HG02938 (cell line): Measurements from ENCODE around the gene RAD21L1.

ENCODE experiments used
- ATAC-seq: cut with Tn5 transposase; IDR thresholded peaks from one replicate; pipeline ENCODE4 v1.9.1; 2021; ENCODE audit warnings: mild to moderate bottlenecking, moderate library complexity; ENCODE audit not compliant: unreplicated experiment

Gene RAD21L1

DNA sequence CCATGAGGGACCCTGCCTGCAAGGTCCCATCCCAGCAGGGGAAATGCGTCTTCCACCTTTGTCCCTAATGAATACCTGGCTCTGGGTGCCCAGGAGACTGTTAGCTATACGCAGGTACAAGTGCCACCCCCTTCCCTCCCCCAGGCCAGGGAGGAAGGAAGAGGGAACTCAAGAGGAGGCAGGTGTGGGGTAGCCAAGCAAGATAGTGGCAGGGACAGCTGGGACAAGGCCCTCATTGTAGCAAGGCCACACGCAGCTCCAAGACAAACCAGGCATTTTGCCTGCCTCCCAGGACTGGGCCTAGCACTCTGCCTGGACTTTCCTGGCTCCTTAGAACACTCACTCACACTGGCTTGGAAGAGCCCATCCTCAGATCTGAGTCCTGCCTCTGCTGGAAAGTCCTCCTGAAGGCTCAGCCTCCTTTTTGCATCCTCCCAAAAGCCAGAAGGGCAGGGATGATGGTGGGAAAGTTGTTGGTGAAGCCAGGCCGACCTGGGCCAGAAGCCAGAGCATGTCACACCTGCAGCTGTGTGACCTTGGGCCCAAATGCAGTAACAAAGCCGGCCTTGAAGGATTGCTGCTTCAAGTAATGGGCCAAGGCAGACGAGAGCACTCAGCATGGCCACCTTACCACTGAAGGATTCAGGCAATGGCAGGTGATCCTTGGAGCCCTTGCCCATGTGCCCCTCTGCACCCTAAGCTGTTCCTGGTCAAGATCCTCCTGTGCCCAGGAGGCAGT, 68.0 kb downstream of the RAD21L1 start:
- ATAC-seq: no peak

DNA sequence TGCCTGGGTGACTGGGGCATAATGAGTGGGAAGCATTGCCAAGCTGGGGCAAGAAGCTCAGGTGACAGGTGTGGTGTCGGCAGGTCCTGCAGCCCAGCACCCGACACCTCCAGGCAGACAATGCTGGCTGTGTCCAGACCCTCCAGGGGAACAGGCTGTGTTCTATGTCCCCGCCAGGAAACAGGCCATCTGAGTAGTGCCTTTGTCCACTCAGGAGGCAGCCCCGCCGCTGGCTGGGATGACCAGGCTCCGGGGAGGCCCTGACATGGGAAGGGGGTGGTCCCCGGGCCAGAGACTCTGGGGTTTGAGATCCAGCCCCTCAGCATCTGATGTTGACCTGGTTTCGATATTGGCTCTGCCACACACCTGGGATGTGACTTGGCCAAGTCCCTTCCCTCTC, 68.7 kb downstream of the RAD21L1 start:
- ATAC-seq: no peak

DNA sequence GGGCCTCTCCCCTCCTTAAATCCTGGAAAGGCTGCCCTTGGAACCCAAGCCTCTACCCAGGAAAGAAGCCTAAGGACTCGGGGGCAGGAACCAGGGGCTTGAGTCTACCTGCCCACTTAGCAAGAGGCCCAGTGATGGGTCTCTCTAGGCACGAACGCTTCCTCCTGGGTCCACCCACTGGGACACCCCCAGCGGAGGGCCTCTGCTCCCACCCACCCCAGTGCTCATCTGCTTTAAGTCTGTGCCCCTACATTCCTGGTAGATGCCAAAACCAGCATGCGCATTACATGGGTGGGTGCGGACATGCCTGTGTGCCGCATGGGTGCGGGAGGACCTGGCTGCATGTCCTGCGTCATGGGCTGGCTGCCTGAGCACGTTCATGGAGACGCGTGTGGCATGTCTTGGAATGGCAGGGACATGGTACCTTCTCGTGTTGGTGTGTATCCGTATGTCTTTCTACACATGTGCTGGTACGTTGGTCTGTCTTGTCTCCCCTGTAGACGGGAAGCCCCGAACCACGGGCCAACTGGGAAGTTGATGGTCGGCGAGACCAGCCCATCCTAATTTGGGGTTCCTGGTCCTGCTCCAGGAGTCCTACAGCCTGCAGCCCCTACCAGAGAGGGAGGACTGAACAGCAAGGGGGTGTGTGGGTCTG, 69.6 kb downstream of the RAD21L1 start:
- no peak for ATAC-seq

DNA sequence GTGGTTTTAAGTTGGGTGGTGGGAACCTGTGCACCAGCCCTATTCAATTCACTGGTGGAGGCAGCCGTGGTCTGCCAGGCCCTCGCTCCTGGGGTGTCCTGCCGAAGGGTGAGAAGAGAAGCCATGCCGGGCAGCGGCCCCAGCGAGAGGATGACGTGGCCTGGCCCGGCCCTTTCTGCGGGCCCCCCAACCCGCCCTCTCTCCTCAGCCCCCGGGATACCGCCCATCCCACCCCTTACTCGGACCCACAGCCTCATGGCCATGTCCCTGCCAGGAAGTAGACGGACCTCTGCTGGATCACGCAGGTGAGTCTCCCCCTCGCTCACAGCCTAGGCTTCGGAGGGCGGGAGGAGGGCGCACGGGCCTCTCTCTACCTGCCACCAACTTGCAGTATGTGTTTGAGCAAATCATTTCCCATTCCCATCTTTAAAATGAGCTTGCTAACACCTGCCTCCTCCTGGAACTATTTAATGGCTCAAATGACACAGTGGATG, 70.3 kb downstream of the RAD21L1 start:
- ATAC-seq: no peak

DNA sequence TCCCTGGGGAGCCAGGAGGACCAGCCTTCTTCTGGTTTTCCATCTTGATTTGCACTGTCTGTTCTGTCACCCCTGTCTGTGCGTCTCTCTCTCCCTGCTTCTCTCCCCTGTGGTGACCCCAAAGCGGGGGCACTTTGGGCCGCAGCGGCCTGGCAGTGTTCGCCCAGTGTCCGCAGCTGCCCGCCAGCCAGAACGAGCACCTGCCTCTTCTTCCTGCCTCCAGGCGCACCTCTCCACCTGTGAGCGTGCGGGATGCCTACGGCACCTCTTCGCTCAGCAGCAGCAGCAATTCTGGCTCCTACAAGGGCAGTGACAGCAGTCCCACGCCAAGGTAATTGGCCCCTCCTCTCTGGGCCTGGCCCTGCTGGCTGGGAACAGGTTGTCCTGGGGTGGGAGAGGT, 71.1 kb downstream of the RAD21L1 start:
- no peak for ATAC-seq

DNA sequence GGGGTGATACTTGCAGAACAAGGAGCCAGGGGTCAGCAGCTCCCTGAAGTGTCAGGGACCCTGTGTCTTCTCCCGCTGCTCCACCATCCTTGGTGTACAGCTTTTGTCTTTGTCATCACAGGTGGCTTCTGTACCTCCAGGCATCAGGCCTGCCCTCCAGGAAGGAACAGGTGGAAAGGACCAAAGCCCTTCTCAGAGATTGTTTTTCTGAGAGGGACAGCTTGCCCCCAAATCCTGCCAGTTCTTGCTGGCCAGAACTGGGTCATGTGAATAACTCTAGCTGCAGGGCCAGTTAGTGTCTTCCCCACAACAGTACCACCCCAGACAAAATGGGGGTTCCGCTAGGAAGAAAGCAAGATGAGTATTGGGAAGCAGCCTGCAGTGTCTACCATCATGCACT, 71.6 kb downstream of the RAD21L1 start:
- no peak for ATAC-seq

DNA sequence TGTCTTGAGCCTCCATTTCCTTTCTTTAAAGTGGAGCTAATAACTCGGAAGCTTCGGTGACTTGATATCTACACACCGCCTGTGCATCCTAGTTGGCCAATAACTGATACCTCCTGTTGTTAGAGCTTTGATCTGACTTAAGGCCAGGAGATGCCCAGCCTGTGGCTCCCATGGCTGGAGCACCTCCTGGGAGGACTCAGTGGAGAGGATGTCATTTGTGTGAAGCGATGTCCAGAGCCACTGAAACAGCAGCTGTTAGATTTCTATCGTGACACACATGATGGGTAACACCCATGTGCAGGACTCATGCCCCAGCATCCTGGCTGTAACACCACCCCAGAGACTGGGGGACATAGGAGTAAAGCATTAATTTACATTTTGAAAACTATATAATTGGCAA, 72.3 kb downstream of the RAD21L1 start:
- no peak for ATAC-seq

DNA sequence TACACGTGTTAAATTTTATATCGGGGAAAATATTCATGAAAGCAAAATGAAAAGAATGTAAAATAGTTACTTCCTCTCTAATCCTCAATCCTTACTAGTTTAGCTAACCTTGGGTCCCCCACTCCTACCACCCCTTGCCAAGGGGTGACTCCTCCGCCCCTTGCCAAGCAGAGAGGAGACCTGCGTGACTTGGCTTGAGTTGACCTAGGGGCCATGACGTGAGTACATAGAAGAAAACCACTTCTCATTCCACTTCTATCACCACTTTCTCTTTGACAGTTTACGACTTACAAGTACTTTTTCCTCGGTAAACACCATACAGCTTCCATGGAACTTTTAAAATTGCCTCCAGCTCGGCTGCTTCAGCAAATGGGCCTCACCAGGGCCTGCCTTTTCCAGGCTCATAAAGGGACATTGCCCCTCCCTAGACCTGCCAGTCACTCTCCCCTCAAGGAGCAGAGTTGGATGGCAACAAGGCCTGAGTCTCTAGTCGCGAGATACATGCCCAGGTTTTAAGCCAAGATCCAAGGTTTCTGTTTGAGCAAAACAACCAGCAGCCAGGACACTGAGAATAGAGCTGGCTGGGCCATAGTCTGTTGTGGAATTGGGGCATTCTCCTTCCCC, 73.2 kb downstream of the RAD21L1 start:
- no peak for ATAC-seq

DNA sequence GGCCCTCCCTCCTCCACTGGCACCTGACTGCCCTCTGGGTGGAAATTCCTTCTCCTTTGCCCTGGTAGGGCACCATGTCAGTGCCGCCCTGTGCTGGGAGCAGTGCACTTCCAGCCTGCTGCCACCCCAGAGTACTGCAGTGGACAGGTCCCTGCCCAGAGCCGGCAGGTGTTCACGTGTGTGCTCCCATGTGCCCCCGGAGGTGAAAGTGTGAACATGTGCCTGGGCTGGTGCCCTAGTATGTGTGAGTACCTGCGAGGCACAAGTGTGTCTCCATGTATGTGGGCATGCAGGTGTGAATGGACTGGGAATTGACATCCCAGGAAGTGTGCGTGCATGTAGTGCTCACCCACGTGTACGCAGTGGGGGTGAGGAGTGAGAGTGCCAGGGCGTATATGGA, 73.7 kb downstream of the RAD21L1 start:
- no peak for ATAC-seq

DNA sequence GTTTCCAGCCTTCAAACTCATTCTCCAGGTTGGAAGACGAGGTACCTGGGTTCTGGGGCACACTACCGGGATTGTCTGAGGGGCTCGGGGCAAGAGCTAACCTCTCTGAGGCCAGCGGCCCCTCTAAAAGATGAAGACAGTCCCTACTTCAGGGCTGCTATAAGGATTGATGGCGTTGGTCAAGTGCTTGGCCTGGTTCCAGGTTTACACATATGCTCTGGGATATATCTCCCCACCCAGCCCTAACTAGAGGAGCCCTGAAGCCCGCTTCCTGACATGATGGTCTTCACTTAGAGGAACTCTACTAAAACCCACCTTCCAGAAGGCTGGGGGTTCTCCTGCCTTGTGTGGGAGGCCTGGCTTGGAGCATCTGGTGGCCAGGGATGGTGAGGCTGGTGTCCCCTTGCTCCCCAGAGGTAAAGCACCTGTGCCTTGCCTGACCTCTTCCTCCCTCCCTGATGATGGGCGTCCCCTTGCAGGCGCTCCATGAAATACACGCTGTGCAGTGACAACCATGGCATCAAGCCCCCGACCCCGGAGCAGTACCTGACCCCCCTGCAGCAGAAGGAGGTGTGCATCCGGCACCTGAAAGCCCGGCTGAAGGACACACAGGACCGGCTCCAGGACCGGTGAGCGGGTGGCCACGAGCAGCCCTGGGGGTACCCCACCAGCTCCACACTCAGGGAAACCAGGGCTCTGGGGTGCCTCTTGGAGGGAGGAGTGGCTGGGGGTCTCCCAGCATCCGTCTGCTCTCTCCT, 74.4 kb downstream of the RAD21L1 start:
- ATAC-seq: no peak

DNA sequence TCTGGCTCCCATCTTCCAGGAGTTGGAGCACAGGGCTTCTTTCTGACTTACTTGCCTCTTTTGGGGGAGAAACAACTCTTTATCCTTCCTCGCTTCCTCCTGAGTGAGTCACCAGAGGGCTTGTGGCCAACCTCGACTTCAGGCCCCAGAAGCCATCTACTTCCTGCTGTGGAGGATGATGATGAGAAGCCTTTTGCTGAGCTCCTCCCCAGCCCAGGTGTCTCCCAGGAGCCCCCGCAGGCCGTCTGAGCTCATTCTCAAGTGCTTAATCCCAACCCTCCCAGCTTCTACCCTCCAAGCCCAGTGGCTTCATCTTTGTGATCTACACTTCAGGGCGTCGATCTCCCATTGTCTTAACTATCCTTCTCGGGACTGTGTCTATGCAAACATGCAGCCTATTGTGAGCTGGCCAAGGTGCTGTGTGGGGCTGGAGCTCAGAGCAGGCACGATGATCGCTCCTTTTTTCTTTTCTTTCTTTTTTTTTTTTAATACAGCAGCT, 75.2 kb downstream of the RAD21L1 start:
- no peak for ATAC-seq

DNA sequence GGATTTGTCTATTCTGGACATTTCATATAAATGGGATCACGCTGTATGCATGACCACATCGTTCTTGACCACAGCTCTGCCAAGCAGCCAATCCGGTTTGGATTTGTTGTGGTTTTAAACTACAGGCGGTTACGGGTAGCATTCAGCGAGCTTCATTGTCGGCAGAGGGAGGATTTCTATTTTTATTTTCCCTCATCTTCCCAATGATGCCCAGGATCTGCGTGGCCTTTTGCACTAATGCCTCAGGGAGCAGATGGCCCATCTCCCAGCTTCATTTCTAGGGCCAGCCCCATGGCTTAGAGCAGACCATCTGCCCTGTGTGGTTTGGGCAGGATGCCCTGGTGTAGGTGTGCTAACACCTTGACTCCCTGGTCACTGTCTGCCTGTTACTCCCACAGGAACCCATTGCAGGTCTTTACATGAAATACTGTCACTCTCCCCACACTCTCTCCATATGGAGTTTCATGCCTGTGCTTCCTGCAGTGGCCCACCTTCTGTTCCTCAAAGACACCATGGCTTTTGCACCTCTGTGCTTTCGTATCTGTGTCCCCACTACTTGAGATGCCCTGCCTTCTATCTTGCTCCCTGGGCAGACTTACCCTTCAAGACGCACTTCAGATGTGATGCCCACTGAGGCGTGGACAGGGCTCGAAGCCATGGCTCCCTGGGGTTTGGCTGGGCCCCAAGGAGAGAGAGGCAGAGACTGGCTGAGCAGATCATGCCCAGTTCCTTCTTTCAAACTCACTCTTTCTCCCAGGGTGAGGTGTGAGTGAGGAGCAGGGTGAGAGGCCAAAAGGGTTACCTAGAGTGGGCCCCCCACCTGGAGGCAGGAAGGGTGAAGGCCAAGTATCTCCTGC, 77.1 kb downstream of the RAD21L1 start:
- ATAC-seq: no peak

DNA sequence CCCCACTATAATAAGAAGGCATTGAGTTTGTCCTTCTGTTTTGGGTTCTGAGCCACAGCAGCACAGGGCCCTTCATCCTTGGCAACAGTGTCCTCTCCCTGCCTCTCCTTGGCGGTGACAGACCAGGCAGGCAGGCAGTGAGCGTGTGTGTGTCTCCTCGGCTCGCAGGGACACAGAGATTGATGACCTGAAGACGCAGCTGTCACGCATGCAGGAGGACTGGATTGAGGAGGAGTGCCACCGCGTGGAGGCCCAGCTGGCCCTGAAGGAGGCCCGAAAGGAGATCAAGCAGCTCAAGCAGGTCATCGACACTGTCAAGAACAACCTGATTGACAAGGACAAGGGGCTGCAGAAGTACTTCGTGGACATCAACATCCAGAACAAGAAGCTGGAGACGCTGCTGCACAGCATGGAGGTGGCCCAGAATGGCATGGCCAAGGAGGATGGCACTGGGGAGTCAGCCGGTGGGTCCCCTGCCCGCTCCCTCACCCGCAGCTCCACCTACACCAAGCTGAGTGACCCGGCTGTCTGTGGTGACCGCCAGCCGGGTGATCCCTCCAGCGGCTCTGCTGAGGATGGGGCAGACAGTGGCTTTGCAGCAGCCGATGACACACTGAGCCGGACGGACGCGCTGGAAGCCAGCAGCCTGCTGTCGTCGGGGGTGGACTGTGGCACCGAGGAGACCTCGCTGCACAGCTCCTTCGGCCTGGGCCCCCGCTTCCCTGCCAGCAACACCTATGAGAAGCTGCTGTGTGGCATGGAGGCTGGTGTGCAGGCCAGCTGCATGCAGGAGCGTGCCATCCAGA, 79.1 kb downstream of the RAD21L1 start:
- no peak for ATAC-seq
